ENCODE data around the gene ZNF641.

- TF ChIP-seq CTCF (IDR thresholded peaks at IDR 0.05 in 2 of 3, conservative IDR thresholded peaks at IDR 0.05 in 1 of 3; ENCODE audit: borderline replicate concordance in 1 of 3, insufficient read depth in 1 of 3, low read depth in 2 of 3, low read length in 2 of 3) (no peak), ZNF274 (IDR thresholded peaks at IDR 0.05; ENCODE audit: low read depth, low read length) (no peak), MAX (IDR thresholded peaks at IDR 0.05) (no peak)
These were observed 8.3 kb upstream of the ZNF641 start for GRCh38 chr12:48358937-48359513.
